Hepatocyte (in vitro differentiated cells): Measurements from ENCODE around the gene FPGS. TPM values are rescaled to one million over a fixed set of nuclear protein-coding genes. Genes with fewer than 3 reads are reported as not detected.

Source experiments
- DNase-seq: peaks from one replicate; pipeline ENCODE4 v3.0.0-alpha.2; 2016; ENCODE audit warnings: low spot score
- H2AFZ ChIP-seq: fragments of 200-600 bp; sonication (generic); 2 replicates; pipeline ENCODE4 v1.6.0; 2016; ENCODE audit warnings: antibody characterized with exemption, mild to moderate bottlenecking
- H3K27ac ChIP-seq: fragments of 200-600 bp; sonication (generic); 2 replicates; pipeline ENCODE4 v1.5.1; 2016; ENCODE audit warnings: mild to moderate bottlenecking
- H3K27me3 ChIP-seq: fragments of 200-600 bp; sonication (generic); 2 replicates; pipeline ENCODE4 v1.6.1; 2016
- H3K36me3 ChIP-seq: fragments of 200-600 bp; sonication (generic); replicated peaks from 2 replicates; pipeline ENCODE4 v1.5.1; 2016; ENCODE audit warnings: low read depth; ENCODE audit not compliant: insufficient read depth
- H3K4me1 ChIP-seq: fragments of 200-600 bp; sonication (generic); 2 replicates; pipeline ENCODE4 v1.5.1; 2016; ENCODE audit warnings: mild to moderate bottlenecking, moderate library complexity; ENCODE audit not compliant: insufficient read depth
- H3K4me2 ChIP-seq: fragments of 200-600 bp; sonication (generic); 2 replicates; pipeline ENCODE4 v1.6.0; 2016
- H3K4me3 ChIP-seq: fragments of 200-600 bp; sonication (generic); 2 replicates; pipeline ENCODE4 v1.5.1; 2016; ENCODE audit warnings: mild to moderate bottlenecking
- H3K79me2 ChIP-seq: fragments of 200-600 bp; sonication (generic); 2 replicates; pipeline ENCODE4 v1.6.0; 2017; ENCODE audit warnings: mild to moderate bottlenecking
- H3K9me2 ChIP-seq: fragments of 200-600 bp; sonication (generic); replicated peaks from 2 replicates; pipeline ENCODE4 v1.6.0; 2017; ENCODE audit warnings: mild to moderate bottlenecking; ENCODE audit not compliant: insufficient read depth
- H3K9me3 ChIP-seq: fragments of 200-600 bp; sonication (generic); 2 replicates; pipeline ENCODE4 v1.5.1; 2016; ENCODE audit warnings: low read depth, mild to moderate bottlenecking
- H4K20me1 ChIP-seq: fragments of 200-600 bp; sonication (generic); 2 replicates; pipeline ENCODE4 v1.6.0; 2016; ENCODE audit warnings: mild to moderate bottlenecking; ENCODE audit not compliant: insufficient read depth, poor library complexity, severe bottlenecking
- EZH2 ChIP-seq: fragments of 200-600 bp; sonication (generic); IDR thresholded peaks from 2 replicates; pipeline ENCODE4 v1.6.1; 2016; ENCODE audit warnings: antibody characterized with exemption, mild to moderate bottlenecking, borderline replicate concordance
- EZH2phosphoT487 ChIP-seq: fragments of 200-600 bp; sonication (generic); IDR thresholded peaks from one replicate; pipeline ENCODE4 v1.6.1; 2018; ENCODE audit warnings: antibody characterized with exemption, mild to moderate bottlenecking, low read depth, moderate library complexity; ENCODE audit not compliant: unreplicated experiment, severe bottlenecking
- WGBS: methylation state at CpG from one replicate; pipeline ENCODE4 v1.1.6; 2016; ENCODE audit warnings: low lambda C conversion rate; ENCODE audit errors: missing lambda C conversion rate; 5-methylcytosine and 5-hydroxymethylcytosine counted together
- polyA plus RNA-seq: library from polyadenylated mRNA; unstranded; fragments of >200 nt; fragmentation: Nextera tagmentation; extraction: Ambion mirVana; gene quantifications from 2 replicates; pipeline ENCODE4 v1.2.1, GENCODE V29; 2016
- total RNA-seq: library from RNA; depleted of rRNA; stranded (reverse); fragments of >200 nt; gene quantifications from 2 replicates; pipeline ENCODE4 v1.2.3, GENCODE V29; 2014
- TF ChIP-seq, protein P1 (sequence below): fragments of 200-600 bp; sonication (generic); IDR thresholded peaks from 2 replicates; pipeline ENCODE4 v1.5.1; 2016; ENCODE audit warnings: antibody characterized with exemption, mild to moderate bottlenecking; ENCODE audit not compliant: poor library complexity

The FPGS gene
- total and polyA plus RNA-seq, 2 experiments from 2014 or later: 27.4 to 48.5 TPM

DNA sequence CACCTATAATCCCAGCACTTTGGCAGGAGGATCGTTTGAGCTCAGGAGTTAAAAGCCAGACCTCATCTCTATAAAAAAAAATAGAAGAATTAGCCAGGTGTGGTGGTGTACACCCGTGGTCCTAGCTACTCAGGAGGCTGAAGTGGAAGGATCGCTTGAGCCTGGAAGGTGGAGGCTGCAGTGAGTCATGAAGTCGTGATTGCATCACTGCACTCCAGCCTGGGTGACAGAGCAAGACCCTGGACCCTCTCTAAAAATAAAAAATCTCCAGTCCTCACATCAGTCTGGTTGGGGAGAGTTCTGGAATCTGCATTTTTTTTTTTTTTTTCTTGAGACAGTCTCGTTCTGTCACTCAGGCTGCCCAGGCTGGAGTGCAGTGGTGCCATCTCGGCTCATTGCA lies 9.3 kb downstream of the FPGS start:
- WGBS: 95% methylated on average over 6 of the region's 6 CpGs
- H3K4me2 ChIP-seq: no peak overlapping the region
- TF ChIP-seq EZH2: no peak
- no peak for TF ChIP-seq EZH2phosphoT487
- TF ChIP-seq, protein P1, sequence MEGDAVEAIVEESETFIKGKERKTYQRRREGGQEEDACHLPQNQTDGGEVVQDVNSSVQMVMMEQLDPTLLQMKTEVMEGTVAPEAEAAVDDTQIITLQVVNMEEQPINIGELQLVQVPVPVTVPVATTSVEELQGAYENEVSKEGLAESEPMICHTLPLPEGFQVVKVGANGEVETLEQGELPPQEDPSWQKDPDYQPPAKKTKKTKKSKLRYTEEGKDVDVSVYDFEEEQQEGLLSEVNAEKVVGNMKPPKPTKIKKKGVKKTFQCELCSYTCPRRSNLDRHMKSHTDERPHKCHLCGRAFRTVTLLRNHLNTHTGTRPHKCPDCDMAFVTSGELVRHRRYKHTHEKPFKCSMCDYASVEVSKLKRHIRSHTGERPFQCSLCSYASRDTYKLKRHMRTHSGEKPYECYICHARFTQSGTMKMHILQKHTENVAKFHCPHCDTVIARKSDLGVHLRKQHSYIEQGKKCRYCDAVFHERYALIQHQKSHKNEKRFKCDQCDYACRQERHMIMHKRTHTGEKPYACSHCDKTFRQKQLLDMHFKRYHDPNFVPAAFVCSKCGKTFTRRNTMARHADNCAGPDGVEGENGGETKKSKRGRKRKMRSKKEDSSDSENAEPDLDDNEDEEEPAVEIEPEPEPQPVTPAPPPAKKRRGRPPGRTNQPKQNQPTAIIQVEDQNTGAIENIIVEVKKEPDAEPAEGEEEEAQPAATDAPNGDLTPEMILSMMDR: no peak

DNA sequence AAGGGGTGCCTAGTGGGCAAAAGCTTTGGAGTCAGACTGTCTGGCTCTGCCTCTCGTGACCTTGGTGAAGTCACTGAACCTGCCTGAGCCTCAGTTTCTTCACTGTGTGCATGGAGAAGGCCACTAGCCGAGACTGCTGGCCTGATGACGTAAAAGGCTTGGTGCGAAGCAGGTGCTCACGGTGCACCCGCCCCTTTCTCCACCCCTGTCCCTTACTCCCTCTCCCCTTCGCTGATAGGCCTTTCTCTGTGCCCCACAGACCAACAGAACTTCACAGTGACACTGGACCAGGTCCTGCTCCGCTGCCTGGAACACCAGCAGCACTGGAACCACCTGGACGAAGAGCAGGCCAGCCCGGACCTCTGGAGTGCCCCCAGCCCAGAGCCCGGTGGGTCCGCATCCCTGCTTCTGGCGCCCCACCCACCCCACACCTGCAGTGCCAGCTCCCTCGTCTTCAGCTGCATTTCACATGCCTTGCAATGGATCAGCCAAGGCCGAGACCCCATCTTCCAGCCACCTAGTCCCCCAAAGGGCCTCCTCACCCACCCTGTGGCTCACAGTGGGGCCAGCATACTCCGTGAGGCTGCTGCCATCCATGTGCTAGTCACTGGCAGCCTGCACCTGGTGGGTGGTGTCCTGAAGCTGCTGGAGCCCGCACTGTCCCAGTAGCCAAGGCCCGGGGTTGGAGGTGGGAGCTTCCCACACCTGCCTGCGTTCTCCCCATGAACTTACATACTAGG lies 10.4 kb downstream of the FPGS start:
- no peak for DNase-seq
- H2AFZ ChIP-seq: no peak overlapping the region
- no peaks in the 10 kb centered on the region for H3K36me3 ChIP-seq
- no peak overlapping the region for H3K4me3 ChIP-seq
- H3K27ac ChIP-seq: no peak overlapping the region
- H3K4me2 ChIP-seq: no peak overlapping the region
- H3K79me2 ChIP-seq: no peaks in the 10 kb centered on the region
- H3K9me2 ChIP-seq: no peaks in the 10 kb centered on the region
- 96% methylated on average over 19 of the region's 19 CpGs for WGBS
- no peak for TF ChIP-seq EZH2phosphoT487
- TF ChIP-seq EZH2: no peak
- TF ChIP-seq, protein P1: no peak
- no peaks in the 10 kb centered on the region for H4K20me1 ChIP-seq
- no peaks in the 10 kb centered on the region for H3K9me3 ChIP-seq
- H3K27me3 ChIP-seq: no peaks in the 10 kb centered on the region
- H3K4me1 ChIP-seq: peaks cover 8% of the 10 kb centered on the region

More for the DNA sequence above, 9.3 kb downstream of the FPGS start:
- Histone ChIP-seq H3K9me3 (no peaks in the 10 kb centered on the region), H3K4me1 (peaks cover 8% of the 10 kb centered on the region), H2AFZ (no peak overlapping the region), H3K27me3 (no peaks in the 10 kb centered on the region), H3K9me2 (no peaks in the 10 kb centered on the region), H3K4me3 (no peak overlapping the region), H3K36me3 (no peaks in the 10 kb centered on the region), H3K79me2 (no peaks in the 10 kb centered on the region), H3K27ac (no peak overlapping the region), H4K20me1 (no peaks in the 10 kb centered on the region)
- no peak for DNase-seq

DNA sequence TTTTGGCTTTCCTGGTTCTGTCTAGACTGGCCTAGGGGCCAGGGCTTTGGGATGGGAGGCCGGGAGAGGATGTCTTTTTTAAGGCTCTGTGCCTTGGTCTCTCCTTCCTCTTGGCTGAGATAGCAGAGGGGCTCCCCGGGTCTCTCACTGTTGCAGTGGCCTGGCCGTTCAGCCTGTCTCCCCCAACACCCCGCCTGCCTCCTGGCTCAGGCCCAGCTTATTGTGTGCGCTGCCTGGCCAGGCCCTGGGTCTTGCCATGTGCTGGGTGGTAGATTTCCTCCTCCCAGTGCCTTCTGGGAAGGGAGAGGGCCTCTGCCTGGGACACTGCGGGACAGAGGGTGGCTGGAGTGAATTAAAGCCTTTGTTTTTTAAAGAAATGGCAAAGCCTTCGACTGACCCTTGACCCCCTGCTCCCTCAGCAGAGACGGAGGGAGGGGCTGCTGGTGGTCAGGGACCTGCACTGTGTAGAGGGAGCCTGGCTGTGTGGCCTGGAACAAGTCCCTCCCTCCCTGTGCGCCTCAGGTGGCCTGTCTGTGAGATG lies 11.1 kb downstream of the FPGS start:
- TF ChIP-seq EZH2phosphoT487: no peak
- TF ChIP-seq, protein P1: no peak
- TF ChIP-seq EZH2: no peak
- no peaks in the 10 kb centered on the region for H3K79me2 ChIP-seq
- H4K20me1 ChIP-seq: no peaks in the 10 kb centered on the region
- H3K27me3 ChIP-seq: no peaks in the 10 kb centered on the region
- WGBS: 86% methylated on average over 9 of the region's 9 CpGs
- H3K4me2 ChIP-seq: no peak overlapping the region
- H3K4me1 ChIP-seq: peaks cover 8% of the 10 kb centered on the region
- H3K4me3 ChIP-seq: no peak overlapping the region
- H3K27ac ChIP-seq: no peak overlapping the region
- no peaks in the 10 kb centered on the region for H3K36me3 ChIP-seq
- DNase-seq: no peak
- no peak overlapping the region for H2AFZ ChIP-seq
- H3K9me2 ChIP-seq: no peaks in the 10 kb centered on the region
- no peaks in the 10 kb centered on the region for H3K9me3 ChIP-seq
